MM.1S (cell line): ENCODE results near the gene UNC5CL.

Experiments
- EZH2 ChIP-seq: fragments of 300-600 bp; sonication (generic); optimal IDR thresholded peaks from 2 replicates; pipeline ENCODE3; 2017; ENCODE audit warnings: low read depth, mild to moderate bottlenecking, antibody characterized with exemption, low read length, mixed read lengths
- TF ChIP-seq, protein P1 (sequence below): fragments of 300-600 bp; sonication (generic); IDR thresholded peaks from 2 replicates; pipeline ENCODE4 v1.5.1; 2016; ENCODE audit warnings: antibody characterized with exemption, low read length, mixed read lengths

DNA sequence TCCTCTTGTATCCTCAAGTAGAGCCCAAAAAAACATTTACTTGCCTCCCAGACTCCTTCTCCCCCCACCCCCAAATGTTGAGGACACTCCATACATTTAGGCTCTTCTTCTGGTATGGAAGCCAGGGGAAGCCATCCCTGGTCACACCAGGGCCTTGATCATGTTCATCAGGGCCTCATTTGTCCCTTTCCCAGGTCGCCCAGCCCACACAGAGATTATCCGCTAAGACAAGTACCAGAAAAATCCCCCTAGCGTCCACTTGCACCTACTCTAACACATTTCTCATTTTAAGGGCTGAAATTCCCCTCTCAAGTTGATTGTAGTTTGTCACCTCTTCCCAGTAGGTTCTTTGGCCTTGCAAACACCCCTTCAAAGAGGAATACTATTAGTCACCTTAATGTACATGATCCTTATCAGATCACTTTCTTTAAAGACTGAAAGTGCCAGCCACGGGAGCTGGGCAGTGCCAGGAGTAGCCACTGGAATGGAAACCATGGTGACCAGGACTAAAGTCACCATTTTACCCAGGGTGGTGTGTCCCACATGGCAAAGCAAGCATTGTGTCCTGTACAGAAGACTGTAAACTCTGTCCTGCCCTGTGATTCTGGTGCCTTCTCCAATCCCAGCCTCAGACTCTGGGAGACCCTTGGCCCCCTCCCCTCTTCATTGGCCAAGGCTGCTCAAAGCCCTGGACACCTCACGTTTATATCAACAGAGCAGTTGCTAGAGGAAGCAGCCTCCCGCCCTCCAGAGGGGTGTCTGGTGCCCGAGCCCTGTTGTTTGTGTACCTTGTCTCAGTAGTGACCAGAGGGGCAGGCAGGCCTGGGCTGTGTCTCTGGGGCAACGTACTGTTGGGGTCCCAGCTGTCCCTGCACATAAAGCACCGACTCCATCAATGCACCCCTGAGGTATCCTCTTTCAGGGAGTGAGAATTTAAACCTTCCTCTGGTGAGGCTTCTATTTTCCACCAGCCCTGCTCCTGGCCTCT, 9.0 kb upstream of the UNC5CL start:
- TF ChIP-seq, protein P1, sequence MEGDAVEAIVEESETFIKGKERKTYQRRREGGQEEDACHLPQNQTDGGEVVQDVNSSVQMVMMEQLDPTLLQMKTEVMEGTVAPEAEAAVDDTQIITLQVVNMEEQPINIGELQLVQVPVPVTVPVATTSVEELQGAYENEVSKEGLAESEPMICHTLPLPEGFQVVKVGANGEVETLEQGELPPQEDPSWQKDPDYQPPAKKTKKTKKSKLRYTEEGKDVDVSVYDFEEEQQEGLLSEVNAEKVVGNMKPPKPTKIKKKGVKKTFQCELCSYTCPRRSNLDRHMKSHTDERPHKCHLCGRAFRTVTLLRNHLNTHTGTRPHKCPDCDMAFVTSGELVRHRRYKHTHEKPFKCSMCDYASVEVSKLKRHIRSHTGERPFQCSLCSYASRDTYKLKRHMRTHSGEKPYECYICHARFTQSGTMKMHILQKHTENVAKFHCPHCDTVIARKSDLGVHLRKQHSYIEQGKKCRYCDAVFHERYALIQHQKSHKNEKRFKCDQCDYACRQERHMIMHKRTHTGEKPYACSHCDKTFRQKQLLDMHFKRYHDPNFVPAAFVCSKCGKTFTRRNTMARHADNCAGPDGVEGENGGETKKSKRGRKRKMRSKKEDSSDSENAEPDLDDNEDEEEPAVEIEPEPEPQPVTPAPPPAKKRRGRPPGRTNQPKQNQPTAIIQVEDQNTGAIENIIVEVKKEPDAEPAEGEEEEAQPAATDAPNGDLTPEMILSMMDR: no peak
- no peak for TF ChIP-seq EZH2
